ENCODE measurements around the gene PFDN5.
"Not testable (repeated sequence)": the region's sequence is repeated elsewhere in the genome, so short reads cannot be mapped to it uniquely, and the experiment has no call there.

The PFDN5 gene

DNA sequence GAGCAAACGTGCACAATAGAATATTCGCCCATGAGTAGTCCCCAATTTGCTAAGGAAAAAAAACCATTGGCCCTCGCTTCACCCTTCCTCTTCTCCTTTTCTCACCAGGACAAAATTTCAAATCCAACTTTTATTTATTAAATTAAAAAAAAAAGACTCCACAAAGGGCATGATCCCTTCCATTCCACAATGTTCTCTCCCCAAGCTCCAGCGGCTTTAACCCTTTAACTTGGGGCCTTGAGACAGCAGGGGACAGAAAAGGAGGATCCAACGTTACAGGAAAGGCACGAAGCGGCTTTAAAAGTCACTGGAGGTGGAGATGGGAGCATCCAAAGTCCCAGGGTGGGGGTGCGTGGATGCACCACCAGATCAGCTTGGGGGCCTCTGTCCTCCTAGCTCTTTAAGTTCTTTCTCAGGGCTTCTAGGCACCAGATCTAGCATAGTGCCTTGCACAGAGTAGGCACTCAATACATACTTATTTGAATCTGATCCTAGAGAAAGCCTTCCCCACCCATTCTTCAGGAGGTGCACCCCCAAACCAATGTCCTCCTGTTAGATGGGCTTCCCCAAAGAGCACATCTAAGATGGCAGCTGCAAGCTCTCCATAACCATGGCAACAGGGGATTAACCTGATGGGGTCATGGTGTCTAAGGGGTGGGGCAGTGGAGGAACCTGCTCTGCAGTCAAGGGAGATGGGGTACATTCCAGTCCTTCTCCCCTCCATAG is 31.3 kb downstream of the PFDN5 start:
- FAIRE-seq (no peak), DNase-seq (ENCODE audit: low spot score) (no peak)

DNA sequence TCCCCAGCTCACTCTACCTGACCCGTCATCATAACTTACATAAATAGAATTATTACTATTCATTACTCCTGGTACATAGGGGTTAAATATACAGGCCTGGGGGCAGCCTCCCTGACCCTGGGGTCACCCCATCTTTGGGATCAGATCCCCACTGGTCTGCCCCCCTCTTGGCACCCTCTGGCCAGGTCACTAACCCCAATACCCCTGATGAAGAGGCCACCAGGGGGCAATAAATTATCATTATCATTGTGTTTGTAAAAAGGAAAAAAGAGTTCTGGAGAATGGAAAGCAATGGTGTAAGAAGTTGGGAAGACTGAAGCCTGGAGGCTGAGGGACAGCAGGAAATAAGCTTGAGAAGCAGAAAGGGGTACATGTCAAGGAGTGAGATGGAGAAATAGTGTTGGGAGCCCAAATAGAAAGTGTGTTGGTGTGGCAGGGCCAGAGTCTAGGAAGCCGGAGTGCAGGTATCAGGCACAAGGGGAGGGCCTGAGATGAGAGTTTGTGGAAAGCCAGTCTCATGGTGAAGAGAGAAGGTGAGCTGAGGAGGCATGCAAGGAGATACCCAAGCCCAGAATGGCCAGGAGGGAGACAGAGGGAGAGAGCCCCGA is 32.2 kb downstream of the PFDN5 start:
- no peak for FAIRE-seq
- no peak for DNase-seq (ENCODE audit: low spot score)

DNA sequence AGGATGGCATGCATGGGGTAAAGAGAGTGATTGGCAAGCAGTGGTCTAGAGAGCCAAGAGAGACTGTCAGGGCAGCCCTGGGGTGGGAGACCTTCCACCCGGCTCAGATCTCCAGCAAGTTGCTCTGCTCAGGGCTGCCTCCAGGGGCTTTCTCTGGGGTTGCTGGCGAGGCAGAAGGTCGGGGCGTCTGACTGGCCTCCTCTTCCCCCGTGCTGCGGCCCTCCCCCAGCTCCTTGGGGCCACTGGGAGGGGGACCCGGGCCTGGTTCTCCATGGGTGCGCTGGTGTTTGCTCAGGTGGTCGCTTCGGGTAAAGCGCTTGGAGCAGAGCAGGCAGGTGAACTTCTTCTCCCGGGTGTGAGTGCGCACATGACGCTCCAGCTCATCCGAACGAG is 32.7 kb downstream of the PFDN5 start:
- DNase-seq (ENCODE audit: low spot score) = no peak
- FAIRE-seq = no peak

DNA sequence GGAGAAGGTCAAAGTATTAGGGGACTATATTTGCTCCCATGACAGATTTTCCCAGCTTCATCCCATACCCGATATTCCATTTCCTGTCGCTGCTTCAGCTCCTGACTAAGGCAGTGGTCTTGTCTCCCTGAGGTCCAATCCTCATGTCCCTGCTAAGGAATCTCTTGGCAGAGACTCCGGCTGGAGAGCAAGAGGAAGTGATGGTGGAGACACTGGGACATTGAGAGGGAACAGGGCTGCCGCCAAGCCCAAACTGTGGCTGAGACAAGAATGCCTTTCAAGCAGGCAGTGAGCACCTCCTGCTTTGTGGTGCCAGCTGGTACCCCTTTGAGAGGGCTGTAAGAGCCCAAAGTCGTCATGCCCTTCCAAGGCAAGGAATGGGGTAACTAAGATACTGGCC is 35.3 kb downstream of the PFDN5 start:
- DNase-seq (ENCODE audit: low spot score) (no peak), FAIRE-seq (no peak)

DNA sequence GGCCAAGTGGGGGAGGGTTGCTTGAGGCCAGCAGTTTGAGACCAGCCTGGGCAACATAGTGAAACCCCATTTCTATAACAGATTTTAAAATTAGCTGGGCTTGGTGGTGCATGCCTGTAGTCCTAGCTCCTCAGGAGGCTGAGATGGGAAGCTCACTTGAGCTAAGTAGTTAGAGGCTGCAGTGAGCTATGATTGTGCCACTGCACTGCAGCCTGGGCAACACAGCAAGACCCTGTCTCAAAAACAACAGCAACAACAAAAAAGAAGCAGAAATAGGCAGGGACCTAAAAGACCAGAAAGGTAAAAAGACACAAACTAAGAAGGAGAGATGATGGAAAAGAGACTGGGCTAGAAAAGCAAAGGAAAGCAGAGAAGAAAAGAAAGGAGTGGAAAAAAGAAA is 37.0 kb downstream of the PFDN5 start:
- not testable (repeated sequence) for DNase-seq (ENCODE audit: low spot score); FAIRE-seq

DNA sequence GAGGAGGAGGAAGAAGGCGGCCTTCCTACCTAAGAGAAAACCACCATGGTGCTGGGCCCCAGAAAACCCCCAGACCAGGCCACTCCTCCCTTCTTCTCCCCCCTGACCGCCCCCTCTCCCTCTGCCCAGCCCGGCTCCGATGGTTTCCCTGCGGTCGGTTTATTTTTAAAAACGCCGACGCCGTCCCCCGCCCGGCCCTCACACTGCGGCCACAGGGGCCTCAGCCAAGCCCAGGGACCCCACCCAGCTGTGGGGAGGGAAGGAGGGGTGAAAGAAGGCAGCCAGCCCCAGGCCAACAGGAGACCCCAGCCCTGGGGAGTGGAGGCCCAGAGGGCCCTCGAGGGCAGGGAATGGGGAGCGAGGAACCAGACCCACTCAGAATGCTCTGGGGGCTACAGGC is 37.4 kb downstream of the PFDN5 start:
- no peak for DNase-seq (ENCODE audit: low spot score)
- FAIRE-seq = no peak

DNA sequence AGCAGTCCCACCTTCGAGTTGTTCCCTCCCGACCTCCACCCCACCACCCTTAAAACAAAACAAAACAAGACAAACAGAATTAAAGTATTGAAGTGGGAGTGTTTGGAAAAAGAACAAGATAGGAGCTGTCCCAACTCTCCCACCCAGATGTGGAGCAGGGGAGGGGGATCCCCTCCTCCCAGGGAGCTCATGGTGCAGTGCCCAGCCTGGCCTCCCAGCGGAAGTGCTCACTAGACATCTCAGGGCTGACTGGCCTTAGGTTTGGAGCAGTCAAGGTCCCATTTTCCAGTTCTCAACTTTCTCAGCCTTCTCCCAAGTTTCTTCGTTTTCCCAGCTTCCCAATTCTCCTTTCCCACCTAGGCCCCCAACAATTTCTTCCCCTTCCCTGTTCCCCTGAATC is 37.9 kb downstream of the PFDN5 start:
- FAIRE-seq (no peak), DNase-seq (ENCODE audit: low spot score) (no peak)

DNA sequence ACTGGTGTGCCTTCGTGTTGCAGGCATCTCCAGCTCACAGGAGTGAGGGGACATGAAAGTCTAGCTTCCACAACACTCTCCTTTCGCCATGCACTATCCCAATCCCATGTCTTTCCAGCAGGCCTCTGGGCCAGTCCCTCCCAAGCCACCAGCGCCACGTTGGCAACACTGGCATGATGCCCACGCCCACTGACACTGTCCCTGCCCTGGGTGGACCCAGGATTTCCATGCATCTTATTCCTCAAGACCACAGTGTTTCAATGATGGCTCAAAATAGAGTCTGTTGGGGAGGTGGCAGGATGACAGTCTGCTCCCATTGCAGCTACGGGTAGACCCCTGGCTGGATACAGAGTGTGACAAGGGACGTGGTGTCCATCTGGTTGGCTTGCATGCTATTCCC is 38.5 kb downstream of the PFDN5 start:
- no peak for DNase-seq (ENCODE audit: low spot score)
- no peak for FAIRE-seq

DNA sequence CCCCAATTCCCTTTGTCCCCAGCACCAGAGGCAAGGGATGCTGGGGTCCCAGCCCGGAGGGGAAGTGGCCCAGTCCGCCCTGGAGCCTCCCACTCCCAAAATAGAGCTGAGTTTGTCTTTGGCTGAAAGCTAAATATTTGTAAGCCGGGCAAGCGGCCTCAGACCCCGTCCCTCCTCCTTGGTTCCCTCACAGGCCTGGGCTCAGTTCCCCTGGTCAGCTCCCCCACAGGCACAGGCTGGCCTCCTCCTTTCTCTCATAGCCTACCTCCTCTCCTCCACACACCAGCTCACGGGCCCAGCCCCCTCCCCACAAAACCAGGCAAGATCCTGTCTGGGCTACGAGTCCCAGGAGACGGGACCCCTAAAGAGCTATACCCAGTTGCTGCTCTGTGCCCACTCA is 39.5 kb downstream of the PFDN5 start:
- FAIRE-seq (no peak), DNase-seq (ENCODE audit: low spot score) (no peak)

DNA sequence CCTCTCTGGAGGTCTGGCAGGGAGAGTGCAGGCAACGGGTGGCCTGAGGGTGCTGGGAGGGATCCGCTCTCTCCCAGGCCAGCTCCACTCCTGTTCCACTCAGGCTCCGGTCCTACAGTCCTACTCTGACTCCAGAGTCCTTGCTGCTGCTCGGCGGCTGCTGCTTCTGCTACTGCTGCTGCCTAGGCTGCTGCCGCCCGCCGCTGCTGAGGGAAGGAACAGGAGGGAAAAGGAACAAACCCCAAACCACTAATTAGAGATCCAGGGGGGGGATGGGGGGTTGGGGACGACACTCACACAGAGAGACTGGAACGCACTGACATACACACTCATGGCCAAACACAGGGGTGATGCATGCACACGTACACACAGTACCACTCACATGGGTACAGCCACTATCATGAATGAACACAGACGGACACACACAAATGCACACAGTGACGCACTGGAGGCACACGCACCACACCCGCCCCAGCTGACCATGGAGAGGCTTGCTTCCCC is 40.9 kb downstream of the PFDN5 start, which contains the start of gene SP7:
SP7 (minus strand) TSS at position 174 of the 501 bp plus-strand sequence. CDS start 708 bp downstream, outside the sequence.
- DNase-seq (ENCODE audit: low spot score) = no peak
- FAIRE-seq = no peak

DNA sequence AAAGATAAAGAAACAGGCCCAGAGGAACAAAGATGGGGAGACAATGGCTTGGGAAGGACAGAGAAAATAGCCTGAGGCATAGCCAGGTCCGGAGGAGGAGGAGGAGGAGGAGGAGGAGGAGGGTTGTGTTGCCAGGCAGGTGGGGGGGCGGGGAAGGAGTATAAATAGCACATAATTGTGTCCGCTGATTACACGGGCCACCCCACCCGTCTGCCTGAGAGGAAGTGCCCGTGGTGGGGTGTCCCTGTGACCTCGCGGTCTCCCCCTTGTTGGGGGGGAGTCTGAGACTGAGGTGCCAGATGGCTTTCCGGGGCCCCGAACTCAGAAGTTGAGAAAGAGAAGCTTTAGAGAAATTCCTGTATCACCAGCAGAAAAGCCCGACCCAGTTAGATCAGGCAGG is 42.7 kb downstream of the PFDN5 start:
- FAIRE-seq (no peak), DNase-seq (ENCODE audit: low spot score) (no peak)

DNA sequence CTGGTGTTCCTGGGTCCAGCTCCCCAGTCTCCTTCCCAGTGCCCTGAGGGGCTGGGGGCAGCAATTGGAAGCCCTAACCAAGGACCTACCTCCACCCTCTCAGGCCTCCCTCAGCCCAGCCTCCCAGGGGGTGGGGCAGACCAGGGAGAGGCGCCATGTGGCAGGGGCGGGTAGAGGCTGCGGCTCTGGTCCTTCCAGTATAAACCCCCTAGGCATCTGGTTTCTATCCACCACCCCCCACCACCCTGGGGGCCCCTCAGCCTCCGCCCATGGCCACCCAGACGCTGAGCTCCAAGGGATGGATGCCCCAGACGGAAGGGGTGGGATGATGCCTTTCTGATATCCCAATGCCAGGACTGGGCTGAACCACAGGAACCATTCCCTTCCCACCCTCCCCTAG is 43.6 kb downstream of the PFDN5 start:
- no peak for DNase-seq (ENCODE audit: low spot score)
- no peak for FAIRE-seq

DNA sequence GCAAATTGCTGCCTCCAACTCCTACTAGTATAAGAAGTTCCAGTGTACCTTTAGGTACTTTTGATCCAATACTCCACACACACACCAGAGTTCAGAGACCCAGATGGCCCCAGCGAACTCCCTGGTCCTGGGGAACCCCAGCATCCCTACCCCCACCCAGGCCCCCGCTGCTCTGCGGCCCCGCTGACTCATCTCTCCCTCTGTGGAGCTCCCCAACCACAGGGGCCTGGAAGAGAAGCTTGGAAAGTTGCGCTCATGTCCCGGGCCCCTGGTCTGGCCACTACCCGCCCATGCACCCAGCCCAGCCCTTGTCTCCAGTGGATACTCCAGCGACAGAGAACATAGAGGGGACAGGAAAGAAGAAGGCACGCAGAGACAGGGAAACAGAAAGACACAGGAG is 45.1 kb downstream of the PFDN5 start:
- FAIRE-seq = no peak
- DNase-seq (ENCODE audit: low spot score) = no peak

DNA sequence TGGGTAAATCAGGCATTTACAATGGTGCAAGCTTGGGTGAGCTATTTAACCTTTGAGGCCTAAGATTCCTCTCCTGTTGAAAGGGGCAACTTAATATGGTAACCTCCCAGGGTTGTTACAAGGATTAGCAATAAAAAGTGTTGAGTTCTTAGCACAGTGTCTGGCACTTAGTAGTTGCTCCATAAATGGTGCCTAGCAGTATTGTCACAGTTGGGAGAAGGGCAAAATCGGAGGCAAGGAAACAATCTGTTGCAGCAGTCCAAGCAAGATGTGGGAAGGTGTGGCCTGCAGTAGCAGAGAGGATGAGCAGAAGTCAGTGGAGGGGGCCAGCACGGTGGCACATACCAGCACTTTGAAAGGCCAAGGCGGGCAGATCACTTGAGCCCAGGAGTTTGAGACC is 48.1 kb downstream of the PFDN5 start:
- no peak for DNase-seq (ENCODE audit: low spot score)
- FAIRE-seq = no peak

DNA sequence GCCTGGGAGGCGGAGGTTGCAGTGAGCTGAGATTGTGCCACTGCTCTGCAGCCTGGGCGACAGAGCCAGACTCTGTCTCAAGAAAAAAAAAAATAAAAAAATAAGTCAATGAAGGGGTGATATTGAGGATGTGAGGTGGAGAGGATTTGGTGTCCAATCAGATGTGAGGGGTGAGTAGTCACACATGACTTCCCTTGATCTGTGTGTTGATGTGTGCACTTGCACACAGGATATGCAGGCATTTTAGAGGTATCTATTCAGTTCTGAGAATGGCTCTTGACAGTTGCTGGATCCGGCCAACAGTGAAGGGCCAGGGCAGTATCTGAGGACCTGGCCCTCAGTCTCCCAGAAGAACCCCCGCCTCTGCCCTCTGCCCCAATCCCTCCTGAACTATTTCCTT is 48.6 kb downstream of the PFDN5 start:
- DNase-seq (ENCODE audit: low spot score) = no peak
- FAIRE-seq = no peak

DNA sequence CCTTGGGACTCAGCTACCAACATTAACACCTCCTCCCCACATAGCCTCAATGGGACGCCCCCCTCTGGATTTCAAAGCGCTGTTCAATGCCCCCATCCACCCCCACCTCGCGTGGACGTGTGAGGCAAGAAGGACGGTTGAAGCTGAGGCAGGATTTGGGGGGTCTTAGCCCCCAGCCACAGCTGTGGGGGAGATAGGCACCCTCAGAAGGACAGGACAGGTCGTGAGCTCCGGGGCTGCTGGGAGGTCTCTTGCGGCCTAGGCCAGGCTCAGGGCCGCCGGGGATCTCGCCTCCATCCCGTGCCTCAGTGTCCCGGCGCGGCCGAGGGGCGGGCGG is 49.1 kb downstream of the PFDN5 start:
- FAIRE-seq = no peak

DNA sequence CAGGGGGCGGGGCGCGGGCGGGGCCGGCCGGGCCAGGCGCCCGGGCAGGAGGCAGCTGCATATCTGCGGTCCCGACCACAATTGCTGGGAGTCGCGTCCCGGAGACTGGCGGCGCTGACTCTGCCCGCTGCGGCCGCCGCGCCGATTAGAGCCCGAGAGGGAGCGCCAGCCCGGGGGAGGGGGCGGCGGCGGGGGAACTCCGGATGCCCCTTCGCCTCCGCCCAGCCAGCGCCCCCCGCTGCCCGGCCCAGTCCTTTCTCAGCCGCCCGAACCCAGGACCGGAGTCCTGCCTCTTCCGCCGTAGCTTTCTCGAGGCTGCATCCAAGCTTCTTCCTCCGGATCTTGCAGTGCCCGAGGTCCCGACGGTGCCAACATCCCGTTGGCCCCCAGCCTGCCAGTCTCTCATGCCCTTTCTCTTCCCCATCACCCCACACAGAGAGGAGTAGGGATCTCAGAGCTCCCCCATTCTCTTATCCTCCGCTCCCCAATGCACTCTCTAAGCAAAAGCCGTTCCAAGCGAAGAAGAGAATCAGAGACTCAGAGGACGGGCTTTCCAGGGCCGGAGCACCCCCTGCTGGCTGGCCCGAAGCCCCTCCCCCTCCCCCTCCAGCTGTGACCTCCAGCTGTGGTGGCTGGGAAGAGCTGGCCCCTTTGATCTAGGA is 49.6 kb downstream of the PFDN5 start:
- DNase-seq (ENCODE audit: low spot score) = peak; percentile 31
- FAIRE-seq = no peak

More for the DNA sequence above, 49.1 kb downstream of the PFDN5 start:
- DNase-seq (ENCODE audit: low spot score) = no peak

DNA sequence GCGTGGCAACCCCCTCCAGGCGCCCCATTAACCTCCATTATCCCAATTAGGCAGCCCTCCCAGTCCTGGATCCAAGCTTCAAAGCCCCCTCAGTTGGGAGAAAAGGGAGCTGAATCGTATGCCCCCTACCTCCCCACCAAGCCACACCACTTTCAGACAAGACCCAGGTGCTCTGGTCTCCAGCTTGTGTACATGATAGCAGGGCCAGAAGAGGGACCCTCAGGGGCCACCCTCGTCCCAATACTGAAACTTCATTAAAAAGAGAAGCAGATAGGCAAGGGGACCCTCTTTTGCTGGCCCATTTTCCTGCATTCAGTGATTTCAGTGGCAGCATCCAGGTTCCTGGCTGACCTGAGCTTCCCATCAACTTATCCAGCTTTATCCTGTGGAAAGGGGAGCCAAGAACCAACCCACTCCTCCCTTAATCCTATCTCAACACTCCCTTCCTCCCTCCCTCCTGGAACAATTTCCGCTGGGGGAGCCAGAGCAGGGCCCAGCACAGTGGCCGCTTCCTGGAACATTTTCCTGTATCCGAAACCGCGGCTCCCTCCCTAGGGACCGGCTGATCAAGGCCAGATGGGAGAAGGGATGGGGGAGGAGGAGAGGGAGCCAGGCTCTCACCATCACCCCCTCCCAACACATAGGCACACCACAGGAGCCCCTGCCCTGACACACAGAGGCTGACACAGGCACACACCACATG is 50.3 kb downstream of the PFDN5 start:
- FAIRE-seq = no peak

DNA sequence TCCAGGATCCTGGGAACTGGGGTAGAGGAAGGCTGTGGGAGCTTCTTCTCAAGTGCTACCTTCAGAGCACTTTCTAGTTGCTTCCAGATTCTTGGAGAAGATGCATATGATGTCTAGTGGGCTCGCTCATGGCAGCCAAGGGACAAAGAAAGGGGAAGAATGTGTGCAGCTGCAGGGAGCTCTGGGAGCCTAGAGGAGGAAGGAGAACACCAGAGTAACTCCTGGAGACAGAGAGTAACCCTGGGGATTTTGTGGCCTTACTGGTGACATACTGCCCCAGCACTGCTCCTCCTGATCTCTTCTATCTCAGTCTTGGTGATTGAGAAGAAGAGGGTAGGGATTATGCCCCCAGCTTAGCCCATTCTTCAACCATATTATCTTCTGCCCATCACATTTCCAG is 51.1 kb downstream of the PFDN5 start:
- DNase-seq (ENCODE audit: low spot score) (no peak), FAIRE-seq (no peak)

More for the DNA sequence above, 50.3 kb downstream of the PFDN5 start:
- no peak for DNase-seq (ENCODE audit: low spot score)

DNA sequence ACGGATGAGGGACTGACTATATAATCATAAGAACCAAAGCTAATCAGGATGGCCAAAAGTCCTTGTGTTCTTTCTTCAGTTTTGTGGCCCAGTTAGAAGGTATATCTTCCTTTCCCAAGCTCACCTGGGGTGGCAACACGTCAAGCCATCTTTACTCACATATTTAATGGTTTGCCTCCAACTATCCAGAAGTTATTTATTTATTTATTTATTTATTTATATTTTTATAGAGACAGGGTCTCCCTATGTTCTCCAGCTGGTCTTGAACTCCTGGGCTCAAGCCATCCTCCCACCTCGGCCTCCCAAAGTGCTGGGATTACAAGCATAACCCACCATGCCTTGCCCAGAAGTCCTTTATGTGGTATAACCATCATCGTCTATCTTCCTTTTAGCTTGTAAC is 52.6 kb downstream of the PFDN5 start:
- DNase-seq (ENCODE audit: low spot score) = no peak
- no peak for FAIRE-seq

Measured in RCC 7860 (cell line).